SH-SY5Y (cell line): Measurements from ENCODE around the gene LILRA1.

ENCODE experiments used
- GATA2 ChIP-seq: IDR thresholded peaks from 2 replicates; pipeline ENCODE4 v1.6.1; 2011; ENCODE audit warnings: mild to moderate bottlenecking, low read depth, low read length
- GATA3 ChIP-seq: IDR thresholded peaks from 2 replicates; pipeline ENCODE4 v1.6.1; 2011; ENCODE audit warnings: low read depth, mild to moderate bottlenecking, low read length, moderate library complexity

- TF ChIP-seq GATA2 (no peak), GATA3 (no peak)
Observed at GRCh38 chr19:54616821-54617560, 23.6 kb downstream of the LILRA1 start.
